Liver (tissue), 9 donors: Measurements from ENCODE around the gene SULT1B1. TPM values are rescaled to one million over a fixed set of nuclear protein-coding genes. Genes with fewer than 3 reads are reported as not detected.

Source experiments
- DNase-seq: peaks from one replicate; pipeline ENCODE4 v3.0.0-alpha.2; 2017; ENCODE audit warnings: low spot score
- H3K27ac ChIP-seq, 2 donors: one replicate each; pipeline ENCODE4 v1.7.0; 2013; ENCODE audit warnings: inconsistent platforms in 2 of 2, low read length in 2 of 2, control low read depth in 1 of 2, low read depth in 1 of 2, mild to moderate bottlenecking in 1 of 2
- H3K27me3 ChIP-seq, 4 donors: one replicate each; pipeline versions ENCODE4 v1.6.1 to v1.7.0; 2013; ENCODE audit warnings: low read length in 3 of 4, inconsistent platforms in 1 of 4, mild to moderate bottlenecking in 1 of 4, moderate library complexity in 1 of 4; ENCODE audit not compliant: control insufficient read depth in 4 of 4, insufficient read depth in 4 of 4
- H3K36me3 ChIP-seq, 4 donors: one replicate each; pipeline versions ENCODE4 v1.6.1 to v1.7.0; 2013; ENCODE audit warnings: low read length in 3 of 4, mild to moderate bottlenecking in 3 of 4, low read depth in 1 of 4, moderate library complexity in 1 of 4; ENCODE audit not compliant: control insufficient read depth in 4 of 4, insufficient read depth in 3 of 4
- H3K4me1 ChIP-seq, 4 donors: one replicate each; pipeline versions ENCODE4 v1.6.1 to v1.7.0; 2013; ENCODE audit warnings: low read length in 3 of 4, mild to moderate bottlenecking in 3 of 4, moderate library complexity in 1 of 4; ENCODE audit not compliant: control insufficient read depth in 4 of 4, insufficient read depth in 4 of 4
- H3K4me3 ChIP-seq, 3 donors: one replicate each; pipeline versions ENCODE4 v1.6.1 to v1.7.0; 2013; ENCODE audit warnings: low read length in 3 of 3, control low read depth in 1 of 3, low read depth in 1 of 3, mild to moderate bottlenecking in 1 of 3
- H3K9ac ChIP-seq, 2 donors: one replicate each; pipeline ENCODE4 v1.7.0; 2013; ENCODE audit warnings: low read length in 2 of 2, mild to moderate bottlenecking in 2 of 2, moderate library complexity in 2 of 2, control low read depth in 1 of 2, low read depth in 1 of 2
- H3K9me3 ChIP-seq, 4 donors: one replicate each; pipeline versions ENCODE4 v1.6.1 to v1.7.0; 2013; ENCODE audit warnings: low read length in 3 of 4; ENCODE audit not compliant: control insufficient read depth in 4 of 4
- ATF3 ChIP-seq: IDR thresholded peaks from 2 replicates; pipeline ENCODE4 v1.6.1; 2016; ENCODE audit warnings: antibody characterized with exemption
- EGR1 ChIP-seq, 2 donors: IDR thresholded peaks; 2 replicates each; pipeline ENCODE4 v1.6.1; 2016 to 2018; ENCODE audit warnings: antibody characterized with exemption in 2 of 2, low read depth in 2 of 2
- FOXA1 ChIP-seq: IDR thresholded peaks from 2 replicates; pipeline ENCODE4 v1.6.1; 2016; ENCODE audit warnings: antibody characterized with exemption
- FOXA2 ChIP-seq: IDR thresholded peaks from 2 replicates; pipeline ENCODE4 v1.6.1; 2016; ENCODE audit warnings: antibody characterized with exemption
- GABPA ChIP-seq, 2 donors: IDR thresholded peaks in 1 of 2; conservative IDR thresholded peaks in 1 of 2; 2 replicates each; pipeline ENCODE4 v1.6.1; 2016; ENCODE audit warnings: antibody characterized with exemption in 2 of 2, mild to moderate bottlenecking in 1 of 2, moderate library complexity in 1 of 2
- HNF4A ChIP-seq, 2 donors: conservative IDR thresholded peaks; 2 replicates each; pipeline ENCODE4 v1.6.1; 2016; ENCODE audit warnings: antibody characterized with exemption in 2 of 2, mild to moderate bottlenecking in 2 of 2
- HNF4G ChIP-seq: IDR thresholded peaks from 2 replicates; pipeline ENCODE4 v1.6.1; 2016; ENCODE audit warnings: antibody characterized with exemption
- JUND ChIP-seq, 2 donors: IDR thresholded peaks; 2 replicates each; pipeline ENCODE4 v1.6.1; 2016; ENCODE audit warnings: antibody characterized with exemption in 2 of 2
- MAX ChIP-seq: IDR thresholded peaks from 2 replicates; pipeline ENCODE4 v1.6.1; 2016; ENCODE audit warnings: antibody characterized with exemption
- NR2F2 ChIP-seq: IDR thresholded peaks from 2 replicates; pipeline ENCODE4 v1.6.1; 2016; ENCODE audit warnings: antibody characterized with exemption
- RAD21 ChIP-seq, 2 donors: IDR thresholded peaks; 2 replicates each; pipeline ENCODE4 v1.6.1; 2016; ENCODE audit warnings: antibody characterized with exemption in 2 of 2, mild to moderate bottlenecking in 2 of 2
- REST ChIP-seq: IDR thresholded peaks from 2 replicates; pipeline ENCODE4 v1.6.1; 2016; ENCODE audit warnings: antibody characterized with exemption, mild to moderate bottlenecking
- RXRA ChIP-seq, 2 donors: IDR thresholded peaks; 2 replicates each; pipeline ENCODE4 v1.6.1; 2017 to 2018; ENCODE audit warnings: antibody characterized with exemption in 2 of 2, mild to moderate bottlenecking in 1 of 2
- SP1 ChIP-seq: IDR thresholded peaks from 2 replicates; pipeline ENCODE4 v1.6.1; 2018; ENCODE audit warnings: antibody characterized with exemption, mild to moderate bottlenecking
- TAF1 ChIP-seq: conservative IDR thresholded peaks from 2 replicates; pipeline ENCODE4 v1.6.1; 2016; ENCODE audit warnings: antibody characterized with exemption, mild to moderate bottlenecking
- YY1 ChIP-seq: IDR thresholded peaks from 2 replicates; pipeline ENCODE4 v1.6.1; 2016; ENCODE audit warnings: antibody characterized with exemption, mild to moderate bottlenecking
- WGBS: extraction: QIAGEN DNeasy Blood & Tissue Kit; methylation state at CpG from one replicate; pipeline ENCODE4 v1.1.7; 2013; 5-methylcytosine and 5-hydroxymethylcytosine counted together
- polyA plus RNA-seq, 2 donors: library from polyadenylated mRNA; stranded (reverse) in 1 of 2; unstranded in 1 of 2; fragments of 200-250 nt in 1 of 2; fragments of >200 nt in 1 of 2; fragmentation: Nextera tagmentation in 1 of 2; extraction: Ambion mirVana in 1 of 2; gene quantifications; one replicate each; pipeline versions ENCODE4 v1.2.1 to v1.2.3, GENCODE V29; 2013 to 2015
- total RNA-seq, 2 donors: library from RNA; depleted of rRNA; stranded (reverse); fragments of >200 nt; gene quantifications; one replicate each; pipeline ENCODE4 v1.2.3, GENCODE V29; 2014
- TF ChIP-seq, protein P1 (sequence below): IDR thresholded peaks from 2 replicates; pipeline ENCODE4 v1.6.1; 2016; ENCODE audit warnings: antibody characterized with exemption
- TF ChIP-seq, protein P2 (sequence below): fragments of 150-350 bp; IDR thresholded peaks from 2 replicates; pipeline ENCODE4 v1.5.1; 2017; ENCODE audit warnings: improper control_type of control experiment, low read depth, low read length; ENCODE audit not compliant: missing input control
- donor health status: healthy.
- donor health status: healthy.
- donor health status: healthy.
- donor health status: healthy.
- donor health status: healthy.

SULT1B1 gene
- total and polyA plus RNA-seq, 4 donors: 0.28 to 30.5 (median 14.0) TPM

GRCh38 chr4:69750346-69750745 lies 10.1 kb downstream of the SULT1B1 start:
- no peak overlapping the region for H3K4me3 ChIP-seq
- no peak overlapping the region for H3K9ac ChIP-seq
- no peak overlapping the region for H3K27ac ChIP-seq
- H3K36me3 ChIP-seq: no peaks in the 10 kb centered on the region
- no peak for TF ChIP-seq GABPA (IDR thresholded peaks at IDR 0.05 in 1 of 2, conservative IDR thresholded peaks at IDR 0.05 in 1 of 2)
- TF ChIP-seq YY1: no peak
- TF ChIP-seq EGR1 (IDR thresholded peaks at IDR 0.05; ENCODE audit: low read depth in 2 of 2): no peak
- TF ChIP-seq, protein P1, sequence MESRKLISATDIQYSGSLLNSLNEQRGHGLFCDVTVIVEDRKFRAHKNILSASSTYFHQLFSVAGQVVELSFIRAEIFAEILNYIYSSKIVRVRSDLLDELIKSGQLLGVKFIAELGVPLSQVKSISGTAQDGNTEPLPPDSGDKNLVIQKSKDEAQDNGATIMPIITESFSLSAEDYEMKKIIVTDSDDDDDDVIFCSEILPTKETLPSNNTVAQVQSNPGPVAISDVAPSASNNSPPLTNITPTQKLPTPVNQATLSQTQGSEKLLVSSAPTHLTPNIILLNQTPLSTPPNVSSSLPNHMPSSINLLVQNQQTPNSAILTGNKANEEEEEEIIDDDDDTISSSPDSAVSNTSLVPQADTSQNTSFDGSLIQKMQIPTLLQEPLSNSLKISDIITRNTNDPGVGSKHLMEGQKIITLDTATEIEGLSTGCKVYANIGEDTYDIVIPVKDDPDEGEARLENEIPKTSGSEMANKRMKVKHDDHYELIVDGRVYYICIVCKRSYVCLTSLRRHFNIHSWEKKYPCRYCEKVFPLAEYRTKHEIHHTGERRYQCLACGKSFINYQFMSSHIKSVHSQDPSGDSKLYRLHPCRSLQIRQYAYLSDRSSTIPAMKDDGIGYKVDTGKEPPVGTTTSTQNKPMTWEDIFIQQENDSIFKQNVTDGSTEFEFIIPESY: no peak
- TF ChIP-seq FOXA2: no peak
- H3K4me1 ChIP-seq: peaks cover 3 to 12% (median 7%) of the 10 kb centered on the region in 4 donors
- H3K27me3 ChIP-seq: no peaks in the 10 kb centered on the region
- H3K9me3 ChIP-seq: peaks cover 0 to 2% (median 0%) of the 10 kb centered on the region in 4 donors
- DNase-seq: no peak

DNA sequence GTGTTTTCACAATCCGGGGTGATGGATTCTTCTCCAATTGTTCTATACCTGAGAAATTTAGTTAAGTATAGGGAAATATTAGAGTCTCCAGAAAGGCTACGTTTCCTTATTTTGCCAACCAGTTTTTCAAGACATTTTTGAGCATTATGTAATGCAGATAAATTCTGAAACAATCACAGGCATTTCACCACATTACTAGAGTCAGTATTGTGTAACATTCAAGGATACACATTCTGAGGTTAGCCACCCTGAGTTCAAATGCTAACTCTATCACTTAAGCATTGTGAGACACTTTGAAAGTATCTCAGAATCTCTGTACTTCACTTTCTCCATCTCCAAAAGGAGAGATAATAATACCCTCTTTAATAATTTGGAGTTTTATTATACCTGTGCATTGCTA lies 10.6 kb downstream of the SULT1B1 start:
- Histone ChIP-seq H3K4me1 (peaks cover 2 to 11% (median 6%) of the 10 kb centered on the region in 4 donors), H3K9me3 (peaks cover 0 to 2% (median 0%) of the 10 kb centered on the region in 4 donors), H3K27me3 (no peaks in the 10 kb centered on the region), H3K36me3 (no peaks in the 10 kb centered on the region), H3K9ac (no peak overlapping the region), H3K27ac (no peak overlapping the region), H3K4me3 (no peak overlapping the region)
- TF ChIP-seq, protein P2, sequence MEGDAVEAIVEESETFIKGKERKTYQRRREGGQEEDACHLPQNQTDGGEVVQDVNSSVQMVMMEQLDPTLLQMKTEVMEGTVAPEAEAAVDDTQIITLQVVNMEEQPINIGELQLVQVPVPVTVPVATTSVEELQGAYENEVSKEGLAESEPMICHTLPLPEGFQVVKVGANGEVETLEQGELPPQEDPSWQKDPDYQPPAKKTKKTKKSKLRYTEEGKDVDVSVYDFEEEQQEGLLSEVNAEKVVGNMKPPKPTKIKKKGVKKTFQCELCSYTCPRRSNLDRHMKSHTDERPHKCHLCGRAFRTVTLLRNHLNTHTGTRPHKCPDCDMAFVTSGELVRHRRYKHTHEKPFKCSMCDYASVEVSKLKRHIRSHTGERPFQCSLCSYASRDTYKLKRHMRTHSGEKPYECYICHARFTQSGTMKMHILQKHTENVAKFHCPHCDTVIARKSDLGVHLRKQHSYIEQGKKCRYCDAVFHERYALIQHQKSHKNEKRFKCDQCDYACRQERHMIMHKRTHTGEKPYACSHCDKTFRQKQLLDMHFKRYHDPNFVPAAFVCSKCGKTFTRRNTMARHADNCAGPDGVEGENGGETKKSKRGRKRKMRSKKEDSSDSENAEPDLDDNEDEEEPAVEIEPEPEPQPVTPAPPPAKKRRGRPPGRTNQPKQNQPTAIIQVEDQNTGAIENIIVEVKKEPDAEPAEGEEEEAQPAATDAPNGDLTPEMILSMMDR: no peak
- TF ChIP-seq NR2F2 (no peak), YY1 (no peak), JUND (IDR thresholded peaks at IDR 0.05) (no peak), FOXA2 (no peak), RXRA (IDR thresholded peaks at IDR 0.05) (peak; percentile 46 to 60), HNF4A (conservative IDR thresholded peaks at IDR 0.05) (peak in 1 of 2 donors; percentile 31), SP1 (no peak), EGR1 (IDR thresholded peaks at IDR 0.05; ENCODE audit: low read depth in 2 of 2) (no peak), REST (no peak), ATF3 (no peak), HNF4G (no peak), GABPA (IDR thresholded peaks at IDR 0.05 in 1 of 2, conservative IDR thresholded peaks at IDR 0.05 in 1 of 2) (no peak), FOXA1 (no peak), RAD21 (IDR thresholded peaks at IDR 0.05) (peak in 1 of 2 donors; percentile 6), TAF1 (no peak), MAX (no peak)
- TF ChIP-seq, protein P1: no peak
- 84% methylated on average over 2 of the region's 2 CpGs for WGBS
- no peak for DNase-seq
